Naive B cell (primary cell): ENCODE results near the gene KCNG2. TPM values are rescaled to one million over a fixed set of nuclear protein-coding genes. Genes with fewer than 3 reads are reported as not detected.

Source experiments
- ATAC-seq, 2 donors: fragments of 150-1000 bp; cut with Tn5 transposase; 2 replicates each; pipeline ENCODE4 v1.10.0; 2021; ENCODE audit warnings: low read depth in 2 of 2, mild to moderate bottlenecking in 2 of 2, moderate library complexity in 2 of 2
- DNase-seq: peaks from one replicate; pipeline ENCODE4 v3.0.0; 2022
- H3K27ac Mint-ChIP-seq, 6 donors: one replicate each; pipeline ENCODE4 v1.8.0; 2020 to 2022; ENCODE audit warnings: mild to moderate bottlenecking in 6 of 6, mixed read lengths in 6 of 6, moderate library complexity in 5 of 6, inconsistent platforms in 2 of 6
- H3K27me3 Mint-ChIP-seq, 3 donors: one replicate each; pipeline ENCODE4 v1.8.0; 2021 to 2022; ENCODE audit warnings: mixed read lengths in 3 of 3, mild to moderate bottlenecking in 1 of 3
- H3K36me3 Mint-ChIP-seq, 2 donors: one replicate each; pipeline ENCODE4 v1.8.0; 2020 to 2022; ENCODE audit warnings: mixed read lengths in 2 of 2, inconsistent platforms in 1 of 2, mild to moderate bottlenecking in 1 of 2
- H3K4me1 Mint-ChIP-seq, 3 donors: one replicate each; pipeline ENCODE4 v1.8.0; 2020 to 2022; ENCODE audit warnings: mixed read lengths in 3 of 3, inconsistent platforms in 1 of 3, mild to moderate bottlenecking in 1 of 3, moderate library complexity in 1 of 3
- H3K4me3 Mint-ChIP-seq, 8 donors: one replicate each; pipeline ENCODE4 v1.8.0; 2020 to 2022; ENCODE audit warnings: mild to moderate bottlenecking in 8 of 8, mixed read lengths in 8 of 8, moderate library complexity in 8 of 8, inconsistent platforms in 2 of 8
- H3K9me3 Mint-ChIP-seq, 7 donors: one replicate each; pipeline ENCODE4 v1.8.0; 2020 to 2022; ENCODE audit warnings: mixed read lengths in 7 of 7, mild to moderate bottlenecking in 5 of 7, inconsistent platforms in 2 of 7, moderate library complexity in 1 of 7
- polyA plus RNA-seq, 6 donors: library from polyadenylated mRNA; unstranded; fragments of 300-500 nt; fragmentation: Illumina TruSeq; gene quantifications; one replicate each; pipeline ENCODE4 v1.2.3, GENCODE V29; 2021; ENCODE audit warnings: low read depth in 6 of 6

The KCNG2 gene
- polyA plus RNA-seq, 6 donors from 2014 or later, result not detected

- peak overlapping the region in 2 of 6 donors; percentile 51 to 84 for H3K27ac Mint-ChIP-seq
- no peak for ATAC-seq
- H3K4me3 Mint-ChIP-seq, result peak overlapping the region in 1 of 8 donors; percentile 47
These were observed 113.0 kb downstream of the KCNG2 start for GRCh38 chr18:79910563-79911343.

GRCh38 chr18:79911344-79912270 lies 113.9 kb downstream of the KCNG2 start:
- Mint-ChIP-seq H3K36me3 (peaks cover 6 to 51% of the 10 kb centered on the region in 2 donors), H3K27ac (peak overlapping the region in 2 of 6 donors; percentile 83 to 91), H3K4me3 (no peak overlapping the region), H3K27me3 (no peaks in the 10 kb centered on the region), H3K9me3 (peaks cover 0 to 2% (median 0%) of the 10 kb centered on the region in 7 donors), H3K4me1 (peaks cover 30 to 45% (median 33%) of the 10 kb centered on the region in 3 donors)
- ATAC-seq (no peak), DNase-seq (no peak)

More at GRCh38 chr18:79910563-79911343, 113.0 kb downstream of the KCNG2 start:
- H3K9me3 Mint-ChIP-seq, result peaks cover 0 to 2% (median 0%) of the 10 kb centered on the region in 7 donors
- peaks cover 10 to 43% of the 10 kb centered on the region in 2 donors for H3K36me3 Mint-ChIP-seq
- no peaks in the 10 kb centered on the region for H3K27me3 Mint-ChIP-seq
- H3K4me1 Mint-ChIP-seq, result peaks cover 27 to 38% (median 31%) of the 10 kb centered on the region in 3 donors
- no peak for DNase-seq

GRCh38 chr18:79912409-79912991 lies 114.8 kb downstream of the KCNG2 start:
- Mint-ChIP-seq H3K36me3 (peaks cover 6 to 54% of the 10 kb centered on the region in 2 donors), H3K4me3 (peak overlapping the region in 1 of 8 donors; percentile 29), H3K27me3 (no peaks in the 10 kb centered on the region), H3K27ac (peak overlapping the region in 4 of 6 donors; percentile 64 to 92 (median 89)), H3K9me3 (peaks cover 0 to 2% (median 0%) of the 10 kb centered on the region in 7 donors), H3K4me1 (peaks cover 30 to 45% (median 33%) of the 10 kb centered on the region in 3 donors)
- peak; percentile 33 to 39 for ATAC-seq
- peak; percentile 20 for DNase-seq

- H3K4me3 Mint-ChIP-seq, result peak overlapping the region in 5 of 8 donors; percentile 21 to 66 (median 49)
These were observed 115.5 kb downstream of the KCNG2 start for GRCh38 chr18:79912994-79913831.

GRCh38 chr18:79914614-79915160 lies 116.9 kb downstream of the KCNG2 start:
- DNase-seq, result no peak
- peak overlapping the region in 2 of 8 donors; percentile 29 to 59 for H3K4me3 Mint-ChIP-seq
- H3K27me3 Mint-ChIP-seq, result no peaks in the 10 kb centered on the region
- peaks cover 6 to 41% of the 10 kb centered on the region in 2 donors for H3K36me3 Mint-ChIP-seq
- H3K27ac Mint-ChIP-seq, result peak overlapping the region in 4 of 6 donors; percentile 36 to 95 (median 90)
- peaks cover 0 to 3% (median 0%) of the 10 kb centered on the region in 7 donors for H3K9me3 Mint-ChIP-seq
- no peak for ATAC-seq
- H3K4me1 Mint-ChIP-seq, result peaks cover 30 to 34% (median 33%) of the 10 kb centered on the region in 3 donors

More at GRCh38 chr18:79912994-79913831, 115.5 kb downstream of the KCNG2 start:
- peaks cover 30 to 45% (median 33%) of the 10 kb centered on the region in 3 donors for H3K4me1 Mint-ChIP-seq
- DNase-seq (no peak), ATAC-seq (no peak)
- peak overlapping the region; percentile 43 to 92 (median 89) for H3K27ac Mint-ChIP-seq
- H3K36me3 Mint-ChIP-seq, result peaks cover 6 to 50% of the 10 kb centered on the region in 2 donors
- H3K9me3 Mint-ChIP-seq, result peaks cover 0 to 3% (median 0%) of the 10 kb centered on the region in 7 donors
- no peaks in the 10 kb centered on the region for H3K27me3 Mint-ChIP-seq

GRCh38 chr18:79915161-79916127 lies 117.7 kb downstream of the KCNG2 start:
- peak overlapping the region in 3 of 6 donors; percentile 24 to 78 (median 44) for H3K27ac Mint-ChIP-seq
- ATAC-seq, result no peak
- H3K9me3 Mint-ChIP-seq, result peaks cover 0 to 3% (median 0%) of the 10 kb centered on the region in 7 donors

GRCh38 chr18:79916128-79916494 lies 118.4 kb downstream of the KCNG2 start:
- Mint-ChIP-seq H3K4me1 (peaks cover 30 to 34% (median 33%) of the 10 kb centered on the region in 3 donors), H3K27ac (peak overlapping the region in 1 of 6 donors; percentile 81), H3K4me3 (peak overlapping the region in 1 of 8 donors; percentile 60), H3K36me3 (peaks cover 6 to 41% of the 10 kb centered on the region in 2 donors), H3K27me3 (no peaks in the 10 kb centered on the region), H3K9me3 (peaks cover 0 to 3% (median 0%) of the 10 kb centered on the region in 7 donors)
- DNase-seq (no peak), ATAC-seq (no peak)

More at GRCh38 chr18:79915161-79916127, 117.7 kb downstream of the KCNG2 start:
- Mint-ChIP-seq H3K36me3 (peaks cover 6 to 41% of the 10 kb centered on the region in 2 donors), H3K27me3 (no peaks in the 10 kb centered on the region), H3K4me1 (peaks cover 30 to 34% (median 33%) of the 10 kb centered on the region in 3 donors), H3K4me3 (peak overlapping the region in 1 of 8 donors; percentile 37)
- DNase-seq, result no peak

GRCh38 chr18:79916546-79917168 lies 118.9 kb downstream of the KCNG2 start:
- Mint-ChIP-seq H3K27ac (peak overlapping the region in 2 of 6 donors; percentile 41 to 81), H3K27me3 (no peaks in the 10 kb centered on the region), H3K4me1 (peaks cover 30 to 34% (median 33%) of the 10 kb centered on the region in 3 donors), H3K9me3 (peaks cover 0 to 3% (median 0%) of the 10 kb centered on the region in 7 donors), H3K36me3 (peaks cover 6 to 42% of the 10 kb centered on the region in 2 donors), H3K4me3 (no peak overlapping the region)
- no peak for DNase-seq
- no peak for ATAC-seq

GRCh38 chr18:79917169-79917852 lies 119.6 kb downstream of the KCNG2 start:
- Mint-ChIP-seq H3K36me3 (peaks cover 6 to 48% of the 10 kb centered on the region in 2 donors), H3K4me3 (no peak overlapping the region), H3K27me3 (no peaks in the 10 kb centered on the region), H3K27ac (peak overlapping the region in 1 of 6 donors; percentile 75), H3K4me1 (peaks cover 27 to 34% (median 33%) of the 10 kb centered on the region in 3 donors), H3K9me3 (peaks cover 0 to 3% (median 0%) of the 10 kb centered on the region in 7 donors)
- ATAC-seq (no peak), DNase-seq (no peak)
